H9 (cell line): Measurements from ENCODE around the gene PTPRN2. TPM values are rescaled to one million over a fixed set of nuclear protein-coding genes. Genes with fewer than 3 reads are reported as not detected.

Experiments
- DNase-seq: peaks from one replicate; pipeline ENCODE4 v3.0.0-alpha.2; 2017
- H2AFZ ChIP-seq: one replicate; pipeline ENCODE4 v1.6.1; 2013; ENCODE audit warnings: mild to moderate bottlenecking, low read length, control low read depth, moderate library complexity
- H2AK5ac ChIP-seq: 2 replicates; pipeline ENCODE4 v1.6.1; 2013; ENCODE audit warnings: low read length, control low read depth, mixed read lengths; ENCODE audit not compliant: insufficient read length
- H2BK120ac ChIP-seq: one replicate; pipeline ENCODE4 v1.6.1; 2013; ENCODE audit warnings: low read depth, mild to moderate bottlenecking, low read length, control low read depth, inconsistent platforms; ENCODE audit not compliant: poor library complexity, severe bottlenecking
- H2BK12ac ChIP-seq: 2 replicates; pipeline ENCODE4 v1.6.1; 2013; ENCODE audit warnings: low read length, control low read depth, mixed read lengths, low read depth; ENCODE audit not compliant: insufficient read length
- H2BK15ac ChIP-seq: 2 replicates; pipeline ENCODE4 v1.6.1; 2013; ENCODE audit warnings: low read depth, low read length, control low read depth
- H2BK20ac ChIP-seq: one replicate; pipeline ENCODE4 v1.6.1; 2013; ENCODE audit warnings: low read depth, mild to moderate bottlenecking, low read length, control low read depth, inconsistent platforms; ENCODE audit not compliant: poor library complexity, severe bottlenecking
- H2BK5ac ChIP-seq: 2 replicates; pipeline ENCODE4 v1.6.1; 2013; ENCODE audit warnings: low read length, control low read depth, mixed read lengths; ENCODE audit not compliant: insufficient read length
- H3K14ac ChIP-seq: 2 replicates; pipeline ENCODE4 v1.6.1; 2013; ENCODE audit warnings: low read length, control low read depth; ENCODE audit not compliant: insufficient read depth
- H3K18ac ChIP-seq: 2 replicates; pipeline ENCODE4 v1.6.1; 2013; ENCODE audit warnings: low read depth, mild to moderate bottlenecking, mixed read lengths, low read length, control low read depth; ENCODE audit not compliant: insufficient read length
- H3K23ac ChIP-seq: 2 replicates; pipeline ENCODE4 v1.6.1; 2013; ENCODE audit warnings: low read length, control low read depth, mixed read lengths, low read depth; ENCODE audit not compliant: insufficient read length
- H3K23me2 ChIP-seq: 2 replicates; pipeline ENCODE4 v1.6.1; 2013; ENCODE audit warnings: low read depth, mild to moderate bottlenecking, mixed read lengths, low read length, control low read depth; ENCODE audit not compliant: insufficient read length, poor library complexity, severe bottlenecking
- H3K27ac ChIP-seq: 2 replicates; pipeline ENCODE4 v1.5.1; 2013; ENCODE audit warnings: low read length, control low read depth, mixed read lengths, low read depth; ENCODE audit not compliant: insufficient read length
- H3K27me3 ChIP-seq: 2 replicates; pipeline ENCODE4 v1.6.1; 2013; ENCODE audit warnings: low read length, control low read depth, inconsistent platforms; ENCODE audit not compliant: insufficient read depth
- H3K4ac ChIP-seq: 2 replicates; pipeline ENCODE4 v1.6.1; 2013; ENCODE audit warnings: low read depth, mild to moderate bottlenecking, control low read depth, inconsistent platforms, low read length, moderate library complexity
- H3K4me1 ChIP-seq: 2 replicates; pipeline ENCODE4 v1.6.1; 2013; ENCODE audit warnings: low read length, control low read depth, inconsistent platforms; ENCODE audit not compliant: insufficient read depth
- H3K4me2 ChIP-seq: 2 replicates; pipeline ENCODE4 v1.6.1; 2013; ENCODE audit warnings: low read length, control low read depth, mixed read lengths; ENCODE audit not compliant: insufficient read length, insufficient read depth
- H3K56ac ChIP-seq: 2 replicates; pipeline ENCODE4 v1.6.1; 2013; ENCODE audit warnings: low read depth, mild to moderate bottlenecking, mixed read lengths, low read length, control low read depth; ENCODE audit not compliant: insufficient read length
- H3K79me1 ChIP-seq: 2 replicates; pipeline ENCODE4 v1.6.1; 2013; ENCODE audit warnings: low read depth, mild to moderate bottlenecking, moderate library complexity, low read length, control low read depth, inconsistent platforms; ENCODE audit not compliant: insufficient read depth, poor library complexity, severe bottlenecking
- H3K79me2 ChIP-seq: 2 replicates; pipeline ENCODE4 v1.6.1; 2013; ENCODE audit warnings: low read length, control low read depth, inconsistent platforms; ENCODE audit not compliant: insufficient read depth
- H3K9ac ChIP-seq: 2 replicates; pipeline ENCODE4 v1.6.1; 2013; ENCODE audit warnings: low read length, control low read depth, mixed read lengths; ENCODE audit not compliant: insufficient read length; ENCODE audit errors: extremely low read depth
- H3K9me3 ChIP-seq: one replicate; pipeline ENCODE4 v1.6.1; 2013; ENCODE audit warnings: low read depth, low read length, inconsistent platforms; ENCODE audit not compliant: control insufficient read depth
- H3T11ph ChIP-seq: one replicate; pipeline ENCODE4 v1.6.1; 2013; ENCODE audit warnings: mild to moderate bottlenecking, low read length, control low read depth, inconsistent platforms
- H4K20me1 ChIP-seq: one replicate; pipeline ENCODE4 v1.6.1; 2013; ENCODE audit not compliant: control insufficient read depth, insufficient read length, insufficient read depth
- H4K5ac ChIP-seq: 2 replicates; pipeline ENCODE4 v1.6.1; 2013; ENCODE audit warnings: low read depth, mild to moderate bottlenecking, mixed read lengths, low read length, control low read depth; ENCODE audit not compliant: insufficient read length
- H4K8ac ChIP-seq: replicated peaks from 2 replicates; pipeline ENCODE4 v1.6.1; 2013; ENCODE audit warnings: low read length, control low read depth, mixed read lengths, low read depth; ENCODE audit not compliant: insufficient read length
- H4K91ac ChIP-seq: 2 replicates; pipeline ENCODE4 v1.6.1; 2013; ENCODE audit warnings: low read depth, mild to moderate bottlenecking, moderate library complexity, mixed read lengths, low read length, control low read depth; ENCODE audit not compliant: insufficient read length
- H3K27ac Mint-ChIP-seq, 3 experiments: 2 replicates in 2 of 3; 3 replicates in 1 of 3; pipeline ENCODE4 v1.8.0; 2020 to 2021; ENCODE audit warnings: mixed read lengths in 3 of 3, mild to moderate bottlenecking in 1 of 3, moderate library complexity in 1 of 3
- H3K27me3 Mint-ChIP-seq: 2 replicates; pipeline ENCODE4 v1.8.0; 2021; ENCODE audit warnings: low read depth, mild to moderate bottlenecking, moderate library complexity, mixed read lengths
- H3K36me3 Mint-ChIP-seq, 3 experiments: 2 replicates in 2 of 3; 3 replicates in 1 of 3; pipeline ENCODE4 v1.8.0; 2020 to 2021; ENCODE audit warnings: low read depth in 3 of 3, mixed read lengths in 3 of 3; ENCODE audit not compliant: insufficient read depth in 1 of 3
- H3K4me1 Mint-ChIP-seq, 2 experiments: 2 replicates each; pipeline ENCODE4 v1.8.0; 2020; ENCODE audit warnings: mixed read lengths in 2 of 2
- H3K4me3 Mint-ChIP-seq, 2 experiments: 2 replicates in 1 of 2; 3 replicates in 1 of 2; pipeline ENCODE4 v1.8.0; 2020 to 2021; ENCODE audit warnings: mild to moderate bottlenecking in 2 of 2, mixed read lengths in 2 of 2, moderate library complexity in 1 of 2
- H3K9me3 Mint-ChIP-seq, 2 experiments: 2 replicates in 1 of 2; 3 replicates in 1 of 2; pipeline ENCODE4 v1.8.0; 2020; ENCODE audit warnings: mild to moderate bottlenecking in 2 of 2, mixed read lengths in 2 of 2, moderate library complexity in 1 of 2
- CTCF ChIP-seq: fragments of 200-600 bp; sonication (generic); conservative IDR thresholded peaks from 3 replicates; pipeline ENCODE4 v1.8.0; 2021; ENCODE audit warnings: antibody characterized with exemption, mild to moderate bottlenecking
- WGBS: extraction: QIAGEN DNeasy Blood & Tissue Kit; methylation state at CpG from one replicate; pipeline ENCODE4 v1.1.7; 2013; ENCODE audit warnings: missing lambda C conversion rate, low lambda C conversion rate, mixed read lengths; ENCODE audit not compliant: insufficient read length; ENCODE audit errors: extremely low coverage; 5-methylcytosine and 5-hydroxymethylcytosine counted together
- total RNA-seq: library from RNA; stranded (reverse); gene quantifications from 2 replicates; pipeline ENCODE4 v1.2.1, GENCODE V29; 2021

Gene PTPRN2
- total RNA-seq, 1 experiment from 2014 or later, result 5.2 TPM

GRCh38 chr7:157528785-157529341, 1058.8 kb downstream of the PTPRN2 start:
- Histone ChIP-seq H3T11ph (no peak overlapping the region), H4K20me1 (peaks cover 5% of the 10 kb centered on the region), H3K27me3 (no peaks in the 10 kb centered on the region), H3K23me2 (no peaks in the 10 kb centered on the region), H2BK5ac (no peak overlapping the region), H3K79me2 (no peaks in the 10 kb centered on the region), H4K8ac (no peak overlapping the region), H3K4ac (no peak overlapping the region), H3K23ac (no peak overlapping the region), H3K14ac (no peak overlapping the region; the same call in 1 of the 2 replicates), H3K18ac (no peak overlapping the region), H3K27ac (no peak overlapping the region), H3K9ac (no peak overlapping the region), H3K9me3 (no peaks in the 10 kb centered on the region), H3K4me2 (no peak overlapping the region), H2BK12ac (no peak overlapping the region), H3K56ac (no peak overlapping the region), H3K79me1 (no peaks in the 10 kb centered on the region), H2AFZ (no peak overlapping the region), H2BK15ac (no peak overlapping the region), H3K4me1 (0 out of 2 replicates have a peak, but pooled peaks cover 2% of the 10 kb centered on the region), H2BK20ac (no peak overlapping the region), H2AK5ac (no peak overlapping the region), H2BK120ac (no peak overlapping the region), H4K91ac (no peak overlapping the region), H4K5ac (no peak overlapping the region)
- no peak overlapping the region for H3K27ac Mint-ChIP-seq
- no peaks in the 10 kb centered on the region; a peak in 1 of 7 replicates for H3K36me3 Mint-ChIP-seq
- DNase-seq, result peak; percentile 21
- H3K4me3 Mint-ChIP-seq, result no peak overlapping the region
- no peak for TF ChIP-seq CTCF
- H3K27me3 Mint-ChIP-seq, result peaks cover 92% of the 10 kb centered on the region
- H3K9me3 Mint-ChIP-seq, result peaks cover 8 to 13% of the 10 kb centered on the region in 2 experiments; a peak in 3 of 5 replicates
- H3K4me1 Mint-ChIP-seq, result peaks cover 0 to 6% of the 10 kb centered on the region in 2 experiments; a peak in 1 of 4 replicates
- no CpG with 5 or more reads among the region's 19 CpGs for WGBS
